ENCODE results near the gene EXOC6B.

The EXOC6B gene

DNA sequence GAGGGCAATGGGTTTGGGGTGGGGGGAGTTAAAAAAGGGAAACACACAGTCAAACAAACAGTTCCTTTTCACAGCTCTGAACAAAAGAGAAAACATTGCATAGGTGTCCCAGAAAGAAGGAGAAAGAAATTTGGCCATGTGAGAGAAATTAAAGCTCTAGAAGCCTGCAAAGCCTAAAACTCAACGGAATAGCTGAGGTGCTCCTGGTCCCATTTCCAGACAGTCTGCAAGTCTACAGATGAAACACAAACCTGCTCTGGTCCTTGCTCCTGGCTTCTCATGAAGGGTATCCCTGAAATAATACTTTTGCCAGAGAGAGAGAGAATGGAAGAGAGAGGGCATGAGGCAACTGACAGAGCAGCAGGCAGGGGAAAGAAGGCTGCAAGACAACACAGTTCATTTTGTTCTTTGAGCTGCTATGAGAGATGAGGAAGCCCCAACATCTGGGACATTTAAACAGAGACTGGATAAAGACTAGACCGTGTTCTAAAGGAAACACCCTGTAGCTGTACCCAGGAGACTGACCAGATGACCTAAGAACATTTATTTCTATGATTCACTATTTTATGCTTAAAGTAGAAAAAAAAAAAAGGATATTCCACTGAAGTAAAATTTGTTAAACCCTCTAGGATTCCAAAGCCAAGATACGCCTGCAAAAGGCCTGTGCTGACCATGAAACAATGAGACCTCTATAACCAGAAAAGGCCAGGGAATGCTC lies 620.9 kb downstream of the EXOC6B start:
- no peak for DNase-seq

- DNase-seq: no peak
Observed at GRCh38 chr2:72204156-72204785, 621.6 kb downstream of the EXOC6B start.

DNA sequence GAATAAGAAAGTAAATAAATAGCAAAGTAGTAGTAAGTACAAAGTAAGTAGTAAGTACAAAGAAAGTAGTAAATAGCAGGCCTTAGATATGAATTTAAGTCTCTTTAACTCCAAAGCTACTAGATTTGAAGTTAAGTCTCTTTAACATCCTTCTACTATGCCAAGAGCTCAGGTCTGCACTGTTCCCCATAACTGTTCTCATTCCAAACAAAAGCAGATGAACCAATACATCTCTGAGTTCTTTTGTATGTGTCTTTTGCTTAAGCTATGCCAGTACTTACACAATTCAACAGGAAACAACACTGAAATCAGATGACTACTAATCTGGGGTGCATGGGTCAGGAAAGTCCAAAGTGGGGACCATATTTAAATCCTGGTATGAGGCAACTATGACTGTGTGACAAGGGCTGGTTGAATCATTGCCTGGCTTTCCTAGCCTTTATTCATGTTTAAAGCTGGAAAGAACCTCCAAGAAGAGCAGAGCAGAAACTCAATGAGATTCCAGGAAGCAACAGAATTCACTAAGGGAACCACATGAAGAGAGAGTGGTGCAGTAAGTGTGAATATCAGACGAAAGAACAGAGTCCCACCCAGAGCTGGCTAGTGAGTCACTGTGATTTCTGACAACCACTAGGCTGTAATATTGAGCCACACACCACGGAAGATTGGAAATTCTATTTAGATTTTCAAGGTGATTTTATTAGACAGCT lies 627.1 kb downstream of the EXOC6B start:
- peak; percentile 62 for DNase-seq

GRCh38 chr2:72193723-72194122 lies 632.1 kb downstream of the EXOC6B start:
- DNase-seq: no peak

GRCh38 chr2:72191441-72191840 lies 634.4 kb downstream of the EXOC6B start:
- DNase-seq: no peak

DNA sequence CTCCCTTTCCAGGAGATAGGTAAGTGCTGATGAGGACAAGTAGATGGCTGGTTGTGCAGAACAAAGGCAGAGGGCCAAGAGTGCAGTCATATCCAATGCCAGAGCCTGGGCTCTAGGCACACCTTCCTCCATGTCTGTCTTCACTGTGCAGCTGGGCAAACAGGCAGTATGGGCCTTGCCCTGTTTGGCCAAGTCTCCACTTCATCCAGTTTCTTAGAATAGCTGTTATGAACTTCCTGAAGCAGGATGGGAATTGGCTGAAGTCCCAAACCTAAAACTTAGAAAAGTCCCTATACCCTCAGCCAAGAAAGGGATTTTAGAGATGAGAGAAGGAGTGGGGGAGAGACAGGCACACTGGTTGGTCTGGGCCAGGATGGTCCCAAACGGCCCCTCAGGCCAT lies 640.6 kb downstream of the EXOC6B start:
- no peak for DNase-seq

- DNase-seq: no peak
Observed at GRCh38 chr2:72183466-72183865, 642.4 kb downstream of the EXOC6B start.

- DNase-seq: no peak
Observed at GRCh38 chr2:72183016-72183415, 642.8 kb downstream of the EXOC6B start.

- no peak for DNase-seq
Observed at GRCh38 chr2:72182547-72182946, 643.3 kb downstream of the EXOC6B start.

DNA sequence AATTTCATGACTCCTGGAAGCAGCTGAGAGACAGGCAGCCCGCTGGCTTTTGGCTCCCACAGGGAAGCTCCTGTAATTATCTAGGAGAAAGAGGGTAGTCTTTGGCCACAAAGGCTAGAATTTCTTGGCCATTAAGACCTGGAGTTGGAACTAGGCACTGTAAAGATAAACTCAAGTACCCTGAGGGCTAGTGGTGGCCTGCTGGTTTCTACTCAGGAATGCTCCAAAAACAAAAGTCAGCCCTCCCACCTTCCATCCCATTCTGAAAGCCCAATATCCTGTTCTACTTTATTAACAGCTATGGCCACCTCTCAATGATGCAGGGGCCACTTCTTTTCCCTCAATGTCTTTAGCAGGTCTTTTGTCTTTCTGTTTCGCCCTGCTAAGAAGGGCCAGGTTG lies 644.2 kb downstream of the EXOC6B start:
- no peak for DNase-seq

DNA sequence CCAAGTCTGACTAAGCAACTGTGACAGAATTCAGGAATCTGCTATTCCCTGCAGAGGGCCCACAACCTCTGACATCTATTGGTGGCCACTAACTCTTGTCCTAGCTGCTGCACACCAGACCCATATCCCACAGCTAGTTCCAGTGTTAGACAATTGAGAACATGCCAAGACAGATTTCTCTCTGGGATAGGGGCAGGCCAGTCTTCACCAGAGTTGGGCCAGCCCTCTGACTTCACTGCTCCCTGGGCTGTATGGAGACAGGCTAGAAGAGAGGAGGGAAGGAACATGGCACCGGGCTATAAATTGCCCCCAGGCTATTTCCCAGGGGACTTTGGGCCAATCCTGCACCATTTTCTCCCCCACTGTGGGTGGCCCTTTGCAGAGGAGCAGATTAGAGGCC lies 645.5 kb downstream of the EXOC6B start:
- no peak for DNase-seq

DNA sequence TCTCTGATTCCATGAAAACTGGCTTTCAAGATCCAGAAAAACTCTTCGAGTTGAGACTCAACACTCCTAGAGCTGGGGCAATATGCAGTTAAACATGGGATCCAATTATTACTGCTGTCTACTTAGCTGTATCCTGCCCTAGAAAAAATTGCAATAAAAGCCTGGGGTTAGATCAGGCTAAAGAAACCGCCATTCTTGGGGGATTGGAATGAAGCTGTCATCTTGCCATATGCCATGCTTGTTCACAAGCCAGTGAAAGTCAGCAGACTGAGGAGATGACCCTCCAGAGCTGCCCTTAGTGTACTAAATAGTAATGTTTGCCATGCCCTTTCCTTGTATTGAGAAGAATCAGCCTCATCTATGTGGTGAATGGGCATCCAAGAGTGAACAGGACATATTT lies 647.3 kb downstream of the EXOC6B start:
- DNase-seq: no peak

DNA sequence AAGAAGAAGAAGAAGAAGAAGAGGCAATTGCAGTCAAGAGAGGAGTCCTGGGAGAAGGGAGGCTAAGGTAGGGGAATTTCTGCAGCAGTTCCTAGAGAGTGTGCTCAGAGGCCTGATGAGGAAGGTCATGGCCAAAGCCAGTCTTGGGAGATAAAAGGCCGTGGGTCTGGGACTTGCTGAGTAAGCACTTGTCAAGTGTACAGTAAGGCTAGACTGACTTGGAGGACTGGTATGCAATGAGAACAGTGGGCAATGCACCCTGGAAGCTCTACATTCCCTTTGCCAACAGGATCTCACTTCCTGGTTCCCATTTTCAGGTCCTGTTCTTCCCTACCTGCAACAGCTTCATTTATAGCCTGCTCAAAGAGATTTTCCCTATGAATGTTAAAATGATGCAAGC lies 649.6 kb downstream of the EXOC6B start:
- DNase-seq: no peak

GRCh38 chr2:72175636-72176035 lies 650.2 kb downstream of the EXOC6B start:
- no peak for DNase-seq

DNA sequence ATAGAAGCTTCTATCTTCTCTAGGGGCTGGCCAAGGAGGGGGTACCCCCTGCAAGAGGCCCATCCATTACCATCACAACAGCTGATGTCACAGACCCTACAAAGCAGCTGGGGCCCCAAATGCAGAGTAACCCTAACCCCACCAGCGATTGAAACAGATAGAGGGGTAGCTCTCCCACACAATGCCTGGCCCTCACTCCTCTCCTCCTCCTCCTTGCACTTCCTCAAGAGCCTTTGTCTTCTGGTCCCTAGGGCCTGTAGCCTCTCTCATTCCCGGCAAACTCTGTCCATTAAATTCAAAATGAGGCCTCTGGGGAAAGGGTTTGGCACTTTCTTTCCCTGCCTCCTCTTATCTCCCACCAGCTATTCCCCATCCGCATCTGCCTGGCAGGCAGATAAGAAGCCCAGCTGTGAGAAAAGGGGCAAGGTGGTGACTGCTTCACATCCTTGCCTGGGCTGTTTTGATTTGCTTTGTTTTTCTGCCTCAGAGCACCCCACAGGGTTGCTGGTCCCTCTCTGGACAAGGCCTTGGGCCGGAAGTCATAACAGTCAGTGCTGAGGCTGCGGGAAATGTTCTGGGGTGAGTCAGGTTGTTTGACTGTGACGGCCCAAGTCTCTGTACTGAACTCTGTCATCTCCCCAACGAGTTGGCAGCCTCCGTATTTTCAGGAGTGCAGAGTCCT lies 652.1 kb downstream of the EXOC6B start:
- DNase-seq: peak; percentile 16

GRCh38 chr2:72172478-72172877 lies 653.4 kb downstream of the EXOC6B start:
- no peak for DNase-seq

DNA sequence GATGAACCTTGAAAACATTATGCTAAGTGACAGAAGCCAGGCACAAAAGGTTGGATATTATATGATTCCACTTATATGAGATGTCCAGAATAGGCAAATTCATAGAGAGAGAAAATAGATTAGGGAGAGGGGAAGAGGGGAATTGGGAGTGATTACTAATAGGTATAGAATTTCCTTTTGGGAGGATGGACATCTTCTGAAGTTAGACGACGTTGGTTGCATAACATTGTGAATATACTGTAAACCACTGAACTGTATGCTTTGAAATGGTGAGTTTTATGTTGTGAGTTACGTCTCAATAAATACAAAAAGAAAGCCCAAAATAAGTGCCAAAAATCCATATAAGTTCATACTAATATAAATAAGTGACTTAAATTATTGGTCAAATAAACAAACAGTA lies 659.6 kb downstream of the EXOC6B start:
- DNase-seq: peak; percentile 57

DNA sequence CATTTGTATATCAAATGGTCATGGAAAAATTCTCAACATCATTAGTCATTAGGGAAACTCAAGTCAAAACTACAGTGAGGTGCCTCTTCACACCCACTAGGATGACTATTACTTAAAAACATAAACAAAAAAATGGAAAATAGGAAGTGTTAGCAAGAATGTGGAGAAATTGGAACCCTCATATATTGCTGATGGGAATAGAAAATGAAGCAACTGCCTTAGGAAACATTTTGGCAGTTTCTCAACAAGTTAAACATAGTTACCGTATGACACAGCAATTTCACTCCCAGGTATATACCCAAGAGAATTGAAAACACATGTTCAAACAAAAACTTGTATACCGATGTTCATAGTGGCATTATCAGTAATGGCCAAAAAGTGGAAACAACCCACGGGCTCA lies 660.0 kb downstream of the EXOC6B start:
- DNase-seq: peak; percentile 45

DNA sequence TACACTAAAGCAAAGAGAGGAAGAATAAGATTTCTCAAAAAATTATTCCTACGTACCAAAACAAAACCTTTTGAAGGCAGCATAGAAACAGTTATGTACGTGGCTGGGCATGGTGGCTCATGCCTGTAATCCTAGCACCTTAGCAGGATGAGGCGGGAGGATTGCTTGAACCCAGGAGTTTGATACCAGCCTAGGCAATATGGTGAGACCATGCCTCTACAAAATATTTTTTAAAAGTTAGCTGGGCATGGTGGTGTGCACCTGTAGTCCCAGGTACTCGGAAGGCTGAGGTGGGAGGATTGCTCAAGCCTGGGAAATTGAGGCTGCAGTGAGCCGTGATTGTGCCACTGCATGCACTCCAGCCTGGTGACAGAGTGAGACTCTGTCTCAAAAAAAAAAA lies 663.3 kb downstream of the EXOC6B start:
- DNase-seq: no peak

- DNase-seq: no peak
Observed at GRCh38 chr2:72159211-72159993, 666.4 kb downstream of the EXOC6B start.

GRCh38 chr2:72157871-72158771 lies 667.7 kb downstream of the EXOC6B start:
- DNase-seq: no peak
